G401.6 (cell line): ENCODE results near the gene CNOT1.

Experiments
- FAIRE-seq: peaks from 2 replicates; lab custom pipeline; 2012; peaks lifted over from hg19 to GRCh38; lab: Jason Lieb, UNC

CNOT1 gene

GRCh38 chr16:58481226-58481869 is 148.3 kb downstream of the CNOT1 start:
- no peak for FAIRE-seq

GRCh38 chr16:58478427-58478826 is 151.2 kb downstream of the CNOT1 start:
- no peak for FAIRE-seq

DNA sequence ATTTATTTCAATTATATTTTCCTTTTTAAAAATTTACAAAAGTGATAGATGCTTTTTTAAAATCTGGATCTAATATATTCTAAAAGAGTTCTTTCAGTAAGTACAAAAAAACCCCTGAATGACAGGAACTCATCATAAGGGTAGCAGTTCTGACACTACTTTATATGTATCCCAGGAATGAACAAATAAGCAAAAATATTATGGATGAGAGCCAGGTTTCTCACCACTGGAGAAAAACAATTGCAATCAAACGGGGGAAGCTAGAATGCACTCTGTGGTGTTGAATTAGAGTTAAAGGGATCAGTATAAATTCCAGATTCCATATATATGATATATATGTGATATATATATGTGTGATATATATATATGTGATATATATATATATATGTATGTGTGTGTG is 152.8 kb downstream of the CNOT1 start:
- FAIRE-seq: no peak

DNA sequence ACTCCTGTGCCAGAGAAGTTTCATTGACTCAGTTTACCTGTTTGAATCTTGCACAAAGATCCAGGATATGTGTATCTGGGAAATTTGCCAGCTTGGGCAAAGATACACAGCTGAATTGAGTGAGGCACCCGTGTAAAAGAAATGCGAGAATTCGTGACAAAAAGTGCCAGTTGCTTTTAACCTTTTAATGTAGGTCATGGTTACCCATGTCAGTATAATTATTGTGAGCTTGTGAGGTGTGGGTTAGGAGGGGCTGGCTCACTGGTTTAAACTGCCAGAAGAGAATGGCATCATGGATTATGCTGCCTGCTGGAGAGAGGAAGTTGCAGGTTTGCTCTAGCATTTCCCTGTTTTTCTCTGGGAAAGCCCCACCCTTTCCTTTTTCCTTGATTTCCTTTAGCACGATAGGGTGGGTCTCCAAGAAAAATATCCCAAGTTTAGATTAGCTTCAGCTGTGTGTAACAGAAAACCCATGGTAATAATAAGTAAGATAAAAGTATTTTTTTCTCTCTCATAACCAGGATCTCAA is 154.5 kb downstream of the CNOT1 start:
- no peak for FAIRE-seq

DNA sequence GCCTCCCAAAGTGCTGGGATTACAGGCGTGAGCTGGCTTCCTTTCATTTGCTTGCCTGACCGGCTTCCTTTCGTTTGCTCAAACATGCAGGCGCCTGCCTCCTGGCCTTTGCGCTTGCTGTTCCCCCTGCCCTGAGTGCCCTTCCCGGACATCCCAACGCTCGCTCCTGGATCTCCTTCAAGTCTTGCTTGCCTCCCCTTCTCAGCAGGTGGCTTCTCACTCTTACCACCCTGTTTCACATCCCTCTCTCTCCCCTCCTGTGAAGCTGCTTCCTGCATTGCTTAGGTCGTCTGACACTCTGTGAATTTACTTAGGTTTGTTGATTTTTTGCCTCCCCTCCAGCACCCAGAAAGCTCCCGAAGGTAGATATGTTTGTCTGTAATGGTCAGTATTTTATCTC is 155.3 kb downstream of the CNOT1 start:
- no peak for FAIRE-seq

DNA sequence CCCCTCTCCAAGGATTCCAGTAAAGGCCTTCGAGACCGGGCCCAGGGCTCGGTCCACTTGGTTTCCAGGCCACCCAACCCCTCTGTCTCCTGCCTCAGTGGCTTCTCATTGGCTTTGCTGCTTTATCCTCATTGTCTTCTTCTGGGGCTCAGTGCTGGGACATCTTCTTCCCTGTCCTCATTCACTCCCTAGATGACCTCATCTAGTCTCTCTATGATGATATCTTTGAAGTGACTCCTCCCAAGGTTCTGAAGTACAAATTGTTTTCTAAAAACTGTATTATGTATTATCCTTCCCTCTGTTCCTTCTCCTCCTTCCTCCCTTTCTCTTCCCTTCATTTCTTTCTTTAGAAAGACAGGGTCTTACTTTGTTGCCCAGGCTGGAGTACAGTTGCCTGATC is 156.8 kb downstream of the CNOT1 start:
- no peak for FAIRE-seq

- no peak for FAIRE-seq
Measured at GRCh38 chr16:58472266-58472665, 157.4 kb downstream of the CNOT1 start.

DNA sequence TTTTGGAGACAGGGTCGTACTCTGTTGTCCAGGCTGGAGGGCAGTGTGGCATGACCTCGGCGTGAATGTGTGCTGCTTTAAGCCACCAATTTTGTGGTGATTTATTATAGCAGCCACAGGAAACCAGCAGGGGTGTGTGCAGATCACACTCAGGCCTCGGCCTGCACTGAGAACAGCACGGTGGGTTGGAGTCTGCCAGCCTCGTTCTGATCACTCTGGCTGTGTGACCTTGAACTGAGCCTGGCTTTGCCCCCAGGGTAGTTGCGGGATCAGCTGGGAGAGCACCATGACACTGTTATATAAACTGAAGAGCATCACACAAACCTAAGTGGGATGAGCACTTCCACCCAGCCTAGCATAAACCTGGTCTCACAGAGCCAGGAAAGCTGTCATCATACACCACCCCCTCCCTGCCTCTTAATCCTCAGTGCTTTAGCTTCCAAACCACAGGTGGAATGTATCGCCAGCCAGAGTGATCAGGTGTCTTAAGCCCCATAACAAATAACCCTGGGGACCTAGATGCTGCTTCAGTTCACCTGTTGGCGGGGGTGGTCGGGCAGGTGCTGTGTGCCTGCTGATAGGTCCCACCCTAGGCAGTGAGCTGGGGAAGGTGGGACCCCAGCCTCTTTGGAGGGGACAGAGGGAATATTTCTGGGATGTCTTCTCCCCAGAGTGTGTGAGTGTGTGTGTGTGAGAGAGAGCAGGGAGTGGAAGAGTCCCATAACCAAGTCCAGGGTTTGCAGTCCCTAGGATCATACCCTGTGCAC is 158.2 kb downstream of the CNOT1 start:
- FAIRE-seq: no peak
